Stimulated activated memory B cell treated with anti-CD40 and anti-IgM and Interleukin-4, amounts not matched to agents 10 μg/mL and 1 μg/mL and 100 μg/mL, for 72 hours (primary cell): ENCODE data around the gene SRGAP3.

Source experiments
- ATAC-seq: fragments of 150-1000 bp; cut with Tn5 transposase; 2 replicates; pipeline ENCODE4 v1.10.0; 2021
- H3K27ac Mint-ChIP-seq: one replicate; pipeline ENCODE4 v1.8.0; 2022; ENCODE audit warnings: mild to moderate bottlenecking, mixed read lengths
- H3K27me3 Mint-ChIP-seq: one replicate; pipeline ENCODE4 v1.8.0; 2022; ENCODE audit warnings: mixed read lengths
- H3K36me3 Mint-ChIP-seq: one replicate; pipeline ENCODE4 v1.8.0; 2022; ENCODE audit warnings: mixed read lengths
- H3K4me1 Mint-ChIP-seq: one replicate; pipeline ENCODE4 v1.8.0; 2022; ENCODE audit warnings: mixed read lengths
- H3K4me3 Mint-ChIP-seq: one replicate; pipeline ENCODE4 v1.8.0; 2022; ENCODE audit warnings: mild to moderate bottlenecking, moderate library complexity, mixed read lengths
- H3K9me3 Mint-ChIP-seq: one replicate; pipeline ENCODE4 v1.8.0; 2022; ENCODE audit warnings: mixed read lengths

The SRGAP3 gene

DNA sequence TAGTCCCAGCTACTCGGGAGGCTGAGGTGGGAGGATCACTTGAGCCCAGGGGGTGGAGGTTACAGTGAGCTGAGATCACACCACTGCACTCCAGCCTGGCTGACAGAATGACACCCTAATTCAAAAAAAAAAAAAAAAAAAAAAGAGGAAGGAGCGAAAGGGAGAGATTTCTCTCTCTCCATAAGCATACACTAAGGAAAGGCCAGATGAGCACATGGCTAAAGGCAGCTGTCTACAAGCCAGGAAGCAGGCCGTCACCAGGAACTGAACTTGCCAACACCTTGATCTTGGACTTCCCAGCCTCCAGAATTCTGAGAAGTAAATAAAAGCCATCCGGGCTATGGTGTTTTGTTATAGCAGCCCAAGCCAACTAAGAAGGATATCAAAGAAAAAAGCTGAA is 7.5 kb downstream of the SRGAP3 start:
- Mint-ChIP-seq H3K36me3 (peaks cover 5% of the 10 kb centered on the region), H3K9me3 (no peaks in the 10 kb centered on the region), H3K27me3 (no peaks in the 10 kb centered on the region), H3K27ac (no peak overlapping the region), H3K4me1 (no peaks in the 10 kb centered on the region), H3K4me3 (no peak overlapping the region)
- no peak for ATAC-seq

- Mint-ChIP-seq H3K4me1 (no peaks in the 10 kb centered on the region), H3K4me3 (no peak overlapping the region), H3K27ac (no peak overlapping the region), H3K27me3 (peaks cover 9% of the 10 kb centered on the region), H3K36me3 (peaks cover 10% of the 10 kb centered on the region), H3K9me3 (no peaks in the 10 kb centered on the region)
- ATAC-seq = no peak
These were observed 9.8 kb downstream of the SRGAP3 start for GRCh38 chr3:9239680-9240079.

GRCh38 chr3:9238721-9239295 is 10.6 kb downstream of the SRGAP3 start:
- Mint-ChIP-seq H3K4me3 (no peak overlapping the region), H3K27ac (no peak overlapping the region), H3K27me3 (peaks cover 9% of the 10 kb centered on the region), H3K4me1 (no peaks in the 10 kb centered on the region), H3K9me3 (no peaks in the 10 kb centered on the region), H3K36me3 (peaks cover 10% of the 10 kb centered on the region)
- no peak for ATAC-seq

DNA sequence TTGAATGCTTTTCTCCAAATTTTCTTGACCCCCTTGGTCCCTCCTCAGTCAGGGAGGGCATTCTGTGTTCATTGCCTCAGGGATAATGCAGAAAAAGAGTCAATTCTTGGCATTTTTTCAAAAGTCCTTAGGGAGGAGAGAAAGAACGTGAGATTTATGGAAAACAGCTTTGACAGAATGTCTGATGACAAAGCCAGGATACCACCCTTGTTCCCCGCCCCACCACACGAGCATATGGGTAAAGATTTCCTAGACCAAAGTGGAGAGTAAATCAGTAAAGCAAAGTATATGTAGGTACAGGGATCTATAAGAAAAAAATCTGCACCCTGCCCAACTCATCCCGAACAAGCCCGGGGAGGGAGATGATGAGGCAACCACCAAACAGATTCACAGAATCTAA is 11.2 kb downstream of the SRGAP3 start:
- H3K9me3 Mint-ChIP-seq = no peaks in the 10 kb centered on the region
- no peak overlapping the region for H3K27ac Mint-ChIP-seq
- no peaks in the 10 kb centered on the region for H3K4me1 Mint-ChIP-seq
- no peak overlapping the region for H3K4me3 Mint-ChIP-seq
- peaks cover 9% of the 10 kb centered on the region for H3K27me3 Mint-ChIP-seq
- ATAC-seq = no peak
- peaks cover 10% of the 10 kb centered on the region for H3K36me3 Mint-ChIP-seq

GRCh38 chr3:9233814-9234600 is 15.4 kb downstream of the SRGAP3 start:
- Mint-ChIP-seq H3K4me1 (no peaks in the 10 kb centered on the region), H3K36me3 (peaks cover 6% of the 10 kb centered on the region), H3K27ac (no peak overlapping the region), H3K9me3 (no peaks in the 10 kb centered on the region), H3K4me3 (no peak overlapping the region), H3K27me3 (peaks cover 9% of the 10 kb centered on the region)
- no peak for ATAC-seq

DNA sequence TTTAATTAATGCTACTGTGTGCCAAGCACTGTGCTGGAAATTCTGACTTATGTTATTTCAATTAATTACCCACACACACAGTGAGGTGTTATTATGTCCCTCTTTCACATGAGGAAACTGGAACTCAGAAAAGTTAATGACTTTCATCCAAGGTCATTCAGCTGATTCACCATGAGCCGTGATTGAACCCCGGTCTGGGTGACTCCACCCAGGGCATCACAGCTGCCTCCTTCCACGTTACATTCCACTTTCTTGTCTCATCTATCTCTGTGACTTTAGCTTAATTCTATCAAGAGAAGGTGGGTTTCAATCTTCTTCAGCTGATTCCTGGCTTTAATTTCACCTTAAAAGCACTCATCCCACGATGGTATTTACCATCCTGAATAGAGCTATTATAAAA is 16.3 kb downstream of the SRGAP3 start:
- H3K27me3 Mint-ChIP-seq = peaks cover 9% of the 10 kb centered on the region
- no peaks in the 10 kb centered on the region for H3K9me3 Mint-ChIP-seq
- no peak for ATAC-seq
- no peak overlapping the region for H3K4me3 Mint-ChIP-seq
- peaks cover 6% of the 10 kb centered on the region for H3K36me3 Mint-ChIP-seq
- no peak overlapping the region for H3K27ac Mint-ChIP-seq
- no peaks in the 10 kb centered on the region for H3K4me1 Mint-ChIP-seq

- Mint-ChIP-seq H3K27me3 (peaks cover 9% of the 10 kb centered on the region), H3K4me1 (no peaks in the 10 kb centered on the region), H3K36me3 (peaks cover 6% of the 10 kb centered on the region), H3K4me3 (no peak overlapping the region), H3K27ac (no peak overlapping the region), H3K9me3 (no peaks in the 10 kb centered on the region)
- no peak for ATAC-seq
These were observed 17.5 kb downstream of the SRGAP3 start for GRCh38 chr3:9231937-9232336.

- no peaks in the 10 kb centered on the region for H3K9me3 Mint-ChIP-seq
- no peak overlapping the region for H3K4me3 Mint-ChIP-seq
These were observed 18.0 kb downstream of the SRGAP3 start for GRCh38 chr3:9231471-9231870.

DNA sequence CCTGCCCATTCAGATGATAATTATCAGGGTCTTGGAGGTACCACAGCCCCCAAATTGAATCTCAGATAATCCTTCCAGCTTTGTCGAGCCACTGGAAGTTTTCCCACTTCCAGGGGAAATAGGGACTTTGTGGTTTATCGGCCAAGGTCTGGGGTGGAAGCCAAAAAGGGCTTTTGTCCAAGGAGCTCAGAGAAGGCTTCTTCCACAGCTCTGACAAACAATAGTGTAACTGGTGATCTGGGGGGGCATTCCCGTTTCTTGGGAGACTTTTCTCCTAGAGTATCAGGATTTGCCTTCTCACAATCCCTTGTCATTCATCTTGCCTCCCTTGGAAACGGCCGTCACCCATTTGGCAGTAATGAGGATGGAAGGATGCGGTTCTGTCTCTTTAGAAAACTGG is 18.4 kb downstream of the SRGAP3 start:
- Mint-ChIP-seq H3K4me1 (no peaks in the 10 kb centered on the region), H3K4me3 (no peak overlapping the region), H3K27me3 (peaks cover 5% of the 10 kb centered on the region), H3K9me3 (no peaks in the 10 kb centered on the region), H3K36me3 (peaks cover 3% of the 10 kb centered on the region), H3K27ac (no peak overlapping the region)
- ATAC-seq = no peak

More at GRCh38 chr3:9231471-9231870, 18.0 kb downstream of the SRGAP3 start:
- Mint-ChIP-seq H3K4me1 (no peaks in the 10 kb centered on the region), H3K36me3 (peaks cover 6% of the 10 kb centered on the region), H3K27me3 (peaks cover 9% of the 10 kb centered on the region), H3K27ac (no peak overlapping the region)
- ATAC-seq = no peak

DNA sequence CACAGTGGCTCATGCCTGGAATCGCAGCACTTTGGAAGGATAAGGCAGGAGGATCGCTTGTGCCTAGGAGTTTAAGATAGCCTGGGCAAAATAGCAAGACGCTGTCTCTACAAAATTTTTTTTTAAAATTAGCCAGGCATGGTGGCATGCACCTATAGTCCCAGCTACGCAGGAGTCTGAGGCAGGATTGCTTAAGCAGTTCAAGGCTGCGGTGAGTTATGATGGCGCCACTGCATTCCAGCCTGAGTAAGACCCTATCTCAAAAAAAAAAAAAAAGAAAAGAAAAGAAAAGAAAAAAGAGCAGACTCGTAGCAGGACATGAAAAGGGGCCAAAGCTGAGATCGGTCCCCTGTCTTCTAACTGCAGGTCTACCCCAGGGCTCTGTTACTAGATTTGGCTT is 18.9 kb downstream of the SRGAP3 start:
- Mint-ChIP-seq H3K9me3 (no peaks in the 10 kb centered on the region), H3K4me1 (no peaks in the 10 kb centered on the region)
- ATAC-seq = no peak

GRCh38 chr3:9229879-9230278 is 19.6 kb downstream of the SRGAP3 start:
- ATAC-seq = no peak

More for the DNA sequence above, 18.9 kb downstream of the SRGAP3 start:
- H3K27ac Mint-ChIP-seq = no peak overlapping the region
- H3K36me3 Mint-ChIP-seq = no peaks in the 10 kb centered on the region
- peaks cover under 1% of the 10 kb centered on the region for H3K27me3 Mint-ChIP-seq
- H3K4me3 Mint-ChIP-seq = no peak overlapping the region

GRCh38 chr3:9229325-9229724 is 20.1 kb downstream of the SRGAP3 start:
- H3K27ac Mint-ChIP-seq = no peak overlapping the region
- no peak overlapping the region for H3K4me3 Mint-ChIP-seq
- no peaks in the 10 kb centered on the region for H3K27me3 Mint-ChIP-seq
- no peaks in the 10 kb centered on the region for H3K36me3 Mint-ChIP-seq
- H3K9me3 Mint-ChIP-seq = no peaks in the 10 kb centered on the region
- no peak for ATAC-seq
- peaks cover 6% of the 10 kb centered on the region for H3K4me1 Mint-ChIP-seq

More at GRCh38 chr3:9229879-9230278, 19.6 kb downstream of the SRGAP3 start:
- Mint-ChIP-seq H3K27ac (no peak overlapping the region), H3K4me1 (peaks cover under 1% of the 10 kb centered on the region), H3K36me3 (no peaks in the 10 kb centered on the region), H3K27me3 (no peaks in the 10 kb centered on the region), H3K9me3 (no peaks in the 10 kb centered on the region), H3K4me3 (no peak overlapping the region)

DNA sequence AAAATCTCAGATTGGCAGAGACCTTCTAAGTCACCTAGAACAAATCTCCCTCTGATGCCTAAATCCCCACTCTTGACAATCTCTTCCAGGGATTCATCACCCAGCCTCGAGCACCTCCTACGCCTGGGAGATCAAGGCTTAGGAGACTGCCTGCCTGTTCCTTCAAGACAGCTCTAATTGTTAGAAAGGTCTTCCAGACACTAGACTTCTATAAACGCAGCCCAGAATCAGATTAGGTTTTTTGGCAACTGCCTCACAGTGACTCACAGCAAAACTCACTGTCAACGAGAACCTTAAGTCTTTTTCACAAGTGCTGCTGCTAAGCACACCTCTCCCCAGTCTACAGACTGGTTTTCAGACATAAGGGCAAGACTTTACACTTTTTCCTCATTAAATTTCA is 23.1 kb downstream of the SRGAP3 start:
- no peak overlapping the region for H3K4me3 Mint-ChIP-seq
- H3K27ac Mint-ChIP-seq = no peak overlapping the region
- H3K36me3 Mint-ChIP-seq = no peaks in the 10 kb centered on the region
- peaks cover 10% of the 10 kb centered on the region for H3K4me1 Mint-ChIP-seq
- H3K27me3 Mint-ChIP-seq = peaks cover 7% of the 10 kb centered on the region
- H3K9me3 Mint-ChIP-seq = no peaks in the 10 kb centered on the region
- ATAC-seq = no peak

DNA sequence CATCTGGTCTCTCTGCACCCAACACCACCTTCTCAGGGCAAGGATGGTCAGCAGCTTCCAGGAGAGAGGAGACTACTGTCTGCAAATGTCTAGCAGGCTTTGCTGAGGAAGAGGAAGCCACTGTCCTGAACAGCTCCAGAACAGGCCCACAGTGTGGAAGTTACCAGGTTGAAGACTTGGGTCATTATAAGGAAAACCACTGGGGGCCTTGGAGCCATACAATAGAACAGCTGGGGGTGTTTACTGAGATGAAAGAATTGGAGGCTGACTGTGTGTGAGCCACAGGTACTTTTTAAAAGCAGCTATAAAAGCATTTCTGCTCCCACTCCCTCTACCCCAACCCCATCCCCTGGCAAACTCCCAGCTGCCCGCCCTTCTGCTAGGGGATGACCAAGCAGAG is 24.2 kb downstream of the SRGAP3 start:
- no peaks in the 10 kb centered on the region for H3K36me3 Mint-ChIP-seq
- no peak for ATAC-seq
- H3K4me3 Mint-ChIP-seq = no peak overlapping the region
- H3K27me3 Mint-ChIP-seq = peaks cover 9% of the 10 kb centered on the region
- H3K9me3 Mint-ChIP-seq = no peaks in the 10 kb centered on the region
- no peak overlapping the region for H3K27ac Mint-ChIP-seq
- H3K4me1 Mint-ChIP-seq = peaks cover 10% of the 10 kb centered on the region

DNA sequence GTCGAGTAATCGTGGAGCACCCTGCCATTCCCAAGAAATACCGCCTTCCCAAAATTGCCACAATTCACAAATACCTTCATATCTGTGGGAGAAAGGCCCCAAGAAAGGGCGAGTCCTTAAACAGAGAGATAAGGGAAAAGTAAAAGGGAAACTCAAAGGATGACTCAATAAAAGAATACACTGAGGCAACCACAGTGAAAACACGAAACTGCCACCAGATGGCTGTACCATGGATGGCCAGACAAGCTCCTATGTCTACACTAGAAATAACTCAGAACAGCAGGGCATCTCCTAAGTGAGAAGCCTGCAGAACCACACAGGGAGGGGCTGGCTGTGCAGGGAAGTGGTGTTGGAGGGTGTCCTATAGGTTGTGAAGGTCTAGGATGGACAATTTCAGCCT is 25.0 kb downstream of the SRGAP3 start:
- no peaks in the 10 kb centered on the region for H3K9me3 Mint-ChIP-seq
- H3K36me3 Mint-ChIP-seq = no peaks in the 10 kb centered on the region
- peak; percentile 69 for ATAC-seq
- H3K4me1 Mint-ChIP-seq = peaks cover 10% of the 10 kb centered on the region
- H3K27ac Mint-ChIP-seq = no peak overlapping the region
- no peak overlapping the region for H3K4me3 Mint-ChIP-seq
- H3K27me3 Mint-ChIP-seq = peaks cover 9% of the 10 kb centered on the region

GRCh38 chr3:9223672-9224071 is 25.8 kb downstream of the SRGAP3 start:
- Mint-ChIP-seq H3K27ac (no peak overlapping the region), H3K36me3 (no peaks in the 10 kb centered on the region), H3K27me3 (peaks cover 9% of the 10 kb centered on the region), H3K9me3 (no peaks in the 10 kb centered on the region), H3K4me1 (peaks cover 10% of the 10 kb centered on the region), H3K4me3 (no peak overlapping the region)
- ATAC-seq = no peak
